ENCODE measurements around the gene TRDN.

DNA sequence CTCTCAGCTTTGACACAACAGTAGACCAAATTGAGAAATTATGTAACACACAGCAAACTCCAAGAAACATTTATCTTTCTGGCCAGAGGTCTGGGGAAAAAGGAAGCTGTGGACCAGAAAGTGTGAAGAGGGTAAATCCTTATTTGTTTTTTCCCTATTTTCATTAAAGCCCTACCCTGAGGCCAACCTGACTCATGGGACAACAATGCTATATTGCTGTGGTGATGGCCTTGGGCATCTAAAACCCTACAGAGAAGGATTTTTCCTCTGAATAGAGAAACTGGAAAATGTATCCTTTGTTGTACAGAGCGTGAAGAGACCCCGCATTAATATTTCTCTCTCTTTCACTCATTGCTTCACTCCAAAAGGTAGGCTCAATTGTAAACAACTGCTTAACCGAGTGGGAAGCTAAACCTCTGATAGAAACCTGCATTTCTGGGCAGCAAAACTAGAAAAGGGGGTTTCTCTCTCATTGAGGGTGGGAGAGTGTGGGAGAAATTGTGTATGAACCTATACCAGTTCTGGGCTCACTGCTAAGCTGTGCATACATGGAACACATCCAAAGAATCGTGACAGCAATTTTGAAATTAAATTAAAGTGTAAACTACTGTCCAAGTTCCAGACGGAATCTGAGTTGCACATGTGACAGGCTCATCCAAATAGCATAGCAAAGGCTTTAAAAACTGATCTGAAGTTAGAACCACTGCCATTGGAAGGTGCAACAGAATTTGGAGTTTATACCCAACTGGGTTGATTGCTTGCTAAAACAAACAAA, 465.2 kb downstream of the TRDN start:
- TF ChIP-seq, protein P1, sequence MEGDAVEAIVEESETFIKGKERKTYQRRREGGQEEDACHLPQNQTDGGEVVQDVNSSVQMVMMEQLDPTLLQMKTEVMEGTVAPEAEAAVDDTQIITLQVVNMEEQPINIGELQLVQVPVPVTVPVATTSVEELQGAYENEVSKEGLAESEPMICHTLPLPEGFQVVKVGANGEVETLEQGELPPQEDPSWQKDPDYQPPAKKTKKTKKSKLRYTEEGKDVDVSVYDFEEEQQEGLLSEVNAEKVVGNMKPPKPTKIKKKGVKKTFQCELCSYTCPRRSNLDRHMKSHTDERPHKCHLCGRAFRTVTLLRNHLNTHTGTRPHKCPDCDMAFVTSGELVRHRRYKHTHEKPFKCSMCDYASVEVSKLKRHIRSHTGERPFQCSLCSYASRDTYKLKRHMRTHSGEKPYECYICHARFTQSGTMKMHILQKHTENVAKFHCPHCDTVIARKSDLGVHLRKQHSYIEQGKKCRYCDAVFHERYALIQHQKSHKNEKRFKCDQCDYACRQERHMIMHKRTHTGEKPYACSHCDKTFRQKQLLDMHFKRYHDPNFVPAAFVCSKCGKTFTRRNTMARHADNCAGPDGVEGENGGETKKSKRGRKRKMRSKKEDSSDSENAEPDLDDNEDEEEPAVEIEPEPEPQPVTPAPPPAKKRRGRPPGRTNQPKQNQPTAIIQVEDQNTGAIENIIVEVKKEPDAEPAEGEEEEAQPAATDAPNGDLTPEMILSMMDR (IDR thresholded peaks at IDR 0.05): no peak
- TF ChIP-seq POLR2A (IDR thresholded peaks at IDR 0.05) (no peak), EP300 (IDR thresholded peaks at IDR 0.05) (no peak)

Data from sigmoid colon (tissue), 4 donors.